NCI-H69 (cell line): Measurements from ENCODE around the gene CERS2.
A peak's percentile ranks its signal among the peaks of the same experiment; 100 is the strongest.

ENCODE experiments used
- DNase-seq: peaks from one replicate; lab custom pipeline; 2025; lab: John Stamatoyannopoulos, UW

The CERS2 gene

DNA sequence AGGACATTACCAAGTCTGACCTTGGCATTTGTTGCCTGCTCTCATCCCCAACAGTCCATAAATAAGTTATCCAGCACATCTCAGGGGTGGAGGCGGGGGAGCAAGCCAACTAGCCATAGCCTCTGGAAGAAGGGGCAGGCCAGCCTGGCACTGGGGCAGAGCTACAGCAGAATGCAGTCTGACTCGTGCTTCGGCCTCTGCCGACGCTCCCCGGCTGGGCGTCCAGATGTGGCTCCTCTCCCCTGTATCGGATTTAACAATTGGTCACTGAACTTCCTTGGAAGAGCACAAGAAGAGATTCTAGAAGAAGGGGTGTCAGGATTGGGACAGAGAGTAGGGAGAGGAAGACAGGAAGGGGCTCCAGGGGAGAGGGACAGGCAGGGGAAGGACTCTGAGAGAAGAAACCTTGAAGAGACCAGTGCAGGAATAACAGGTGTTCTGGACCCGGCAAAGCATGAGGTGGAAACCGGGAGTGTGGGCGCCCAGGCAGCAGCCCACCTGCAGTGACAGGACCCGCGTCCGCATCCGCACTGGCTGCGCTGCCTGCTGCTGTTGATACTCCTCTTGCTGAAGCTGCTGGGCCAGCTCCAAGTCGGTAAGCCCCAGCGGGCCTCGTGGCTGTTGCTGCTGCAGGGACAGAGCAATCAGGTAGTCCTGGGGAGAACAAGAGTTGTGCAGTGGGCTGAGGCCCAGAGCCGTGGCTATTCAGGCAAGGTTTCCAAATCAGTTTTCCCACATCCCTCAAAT, 22.7 kb upstream of the CERS2 start:
- DNase-seq = no peak

DNA sequence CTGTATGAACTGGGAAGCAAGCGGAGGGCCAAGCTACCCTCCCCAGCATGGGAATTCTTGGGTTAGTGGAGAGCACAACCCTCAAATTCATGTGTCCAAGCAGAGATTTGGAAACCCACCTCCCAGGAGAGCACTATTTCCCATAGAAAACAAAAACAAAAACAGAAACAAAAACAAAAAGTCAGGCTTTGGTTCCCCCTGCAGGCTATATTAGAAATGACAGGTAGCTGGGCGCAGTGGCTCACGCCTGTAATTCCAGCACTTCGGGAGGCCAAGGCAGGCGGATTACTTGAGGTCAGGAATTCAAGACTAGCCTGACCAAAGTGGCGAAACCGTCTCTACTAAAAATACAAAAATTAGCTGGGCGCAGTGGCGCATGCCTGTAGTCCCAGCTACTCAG, 21.3 kb upstream of the CERS2 start:
- peak; percentile 13 for DNase-seq

DNA sequence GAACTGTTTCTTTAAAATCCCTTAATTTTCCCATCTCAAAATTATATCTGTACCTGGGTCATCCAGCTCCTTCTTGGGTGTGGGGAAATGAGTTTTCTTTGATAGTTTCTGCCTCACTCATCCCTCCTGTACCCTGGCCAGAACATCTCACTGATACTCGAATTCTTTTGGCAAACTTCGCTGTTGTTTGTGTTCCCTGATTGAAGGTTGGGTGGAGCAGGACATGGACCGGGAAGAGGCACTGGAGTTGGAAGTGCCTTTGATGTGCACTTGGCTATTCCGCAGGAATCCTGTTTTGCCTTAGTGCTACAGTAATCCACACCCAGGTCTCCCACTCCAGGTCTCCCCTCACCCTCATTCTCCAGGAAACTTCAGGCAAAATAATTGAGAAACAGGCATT, 20.8 kb upstream of the CERS2 start:
- DNase-seq = no peak

DNA sequence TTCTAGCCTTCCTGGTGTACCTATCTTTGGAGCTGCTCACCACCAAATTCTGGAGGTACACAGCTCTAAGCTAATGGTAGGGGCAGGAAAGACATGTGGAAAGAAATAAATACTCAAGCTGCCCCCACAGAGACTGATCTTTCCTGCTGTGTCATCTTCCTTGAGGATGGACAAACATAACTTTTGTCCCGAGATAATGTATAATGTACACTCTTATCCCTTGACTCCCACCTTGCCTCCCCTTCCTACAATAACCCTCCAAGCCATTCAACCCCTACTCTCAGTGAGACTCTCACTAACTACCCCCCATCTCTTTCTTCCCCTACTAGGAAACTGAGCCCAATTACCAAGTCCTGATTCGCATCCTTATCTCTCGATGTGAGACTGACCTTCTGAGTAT, 19.6 kb upstream of the CERS2 start:
- DNase-seq = no peak

DNA sequence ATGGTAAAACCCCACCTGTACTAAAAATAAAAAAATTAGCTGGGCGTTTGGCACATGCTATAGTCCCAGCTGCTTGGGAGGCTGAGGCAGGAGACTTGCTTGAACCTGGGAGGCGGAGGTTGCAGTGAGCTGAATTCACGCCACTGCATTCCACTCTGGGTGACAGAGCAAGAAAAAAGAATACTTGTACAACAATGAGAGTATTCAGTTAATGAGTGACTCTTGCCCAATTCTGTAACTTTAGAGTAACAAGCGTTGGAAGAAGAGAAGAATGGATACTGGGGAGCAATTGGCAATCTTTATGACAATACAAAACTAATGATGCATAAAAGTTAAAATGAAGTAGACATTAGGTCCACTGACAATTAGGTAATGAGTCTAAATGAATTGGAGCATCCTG, 18.0 kb upstream of the CERS2 start:
- DNase-seq = no peak

DNA sequence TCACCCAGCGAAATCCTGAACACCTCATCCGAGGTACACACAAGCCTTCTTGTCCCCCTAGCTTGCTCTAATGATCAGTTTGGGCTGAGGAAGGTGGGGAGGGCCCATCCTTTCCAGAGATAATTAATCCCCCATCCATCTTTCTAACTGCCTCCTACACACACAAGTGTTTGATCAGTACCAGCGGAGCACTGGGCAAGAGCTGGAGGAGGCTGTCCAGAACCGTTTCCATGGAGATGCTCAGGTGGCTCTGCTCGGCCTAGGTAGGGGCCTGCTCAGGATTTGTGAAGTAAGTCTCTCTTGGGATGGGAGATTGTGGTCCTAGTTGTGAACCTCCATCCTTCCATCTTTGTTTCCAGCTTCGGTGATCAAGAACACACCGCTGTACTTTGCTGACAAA, 13.3 kb upstream of the CERS2 start:
- DNase-seq = no peak

DNA sequence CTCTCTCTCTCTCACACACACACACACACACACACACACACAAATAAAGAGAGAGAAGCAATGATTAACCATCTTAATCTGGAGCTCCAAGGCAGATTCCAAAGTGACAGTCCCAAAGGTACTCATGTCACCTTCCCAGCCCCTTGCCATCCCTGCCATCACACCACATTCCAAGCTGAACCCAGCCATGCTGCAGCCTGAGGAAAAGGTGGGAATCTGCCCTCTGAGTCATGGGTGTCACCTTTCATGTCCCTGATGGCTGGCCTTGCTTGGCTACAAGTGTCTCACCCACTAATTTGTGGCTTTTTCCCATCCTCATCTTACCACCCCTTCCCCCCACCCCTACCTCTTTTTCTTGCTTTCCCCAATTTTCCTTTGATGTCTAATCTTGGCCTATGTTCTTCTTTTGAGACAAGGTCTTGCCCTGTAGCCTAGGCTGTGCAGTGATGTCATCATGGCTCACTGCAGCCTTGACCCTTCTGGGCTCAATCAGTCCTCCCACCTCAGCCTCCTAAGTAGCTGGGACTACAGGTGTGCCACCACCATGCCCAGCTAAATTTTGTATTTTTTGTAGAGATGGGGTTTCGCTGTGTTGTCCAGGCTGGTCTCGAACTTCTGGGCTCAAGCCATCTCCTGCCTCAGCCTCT, 10.7 kb upstream of the CERS2 start:
- DNase-seq = no peak

DNA sequence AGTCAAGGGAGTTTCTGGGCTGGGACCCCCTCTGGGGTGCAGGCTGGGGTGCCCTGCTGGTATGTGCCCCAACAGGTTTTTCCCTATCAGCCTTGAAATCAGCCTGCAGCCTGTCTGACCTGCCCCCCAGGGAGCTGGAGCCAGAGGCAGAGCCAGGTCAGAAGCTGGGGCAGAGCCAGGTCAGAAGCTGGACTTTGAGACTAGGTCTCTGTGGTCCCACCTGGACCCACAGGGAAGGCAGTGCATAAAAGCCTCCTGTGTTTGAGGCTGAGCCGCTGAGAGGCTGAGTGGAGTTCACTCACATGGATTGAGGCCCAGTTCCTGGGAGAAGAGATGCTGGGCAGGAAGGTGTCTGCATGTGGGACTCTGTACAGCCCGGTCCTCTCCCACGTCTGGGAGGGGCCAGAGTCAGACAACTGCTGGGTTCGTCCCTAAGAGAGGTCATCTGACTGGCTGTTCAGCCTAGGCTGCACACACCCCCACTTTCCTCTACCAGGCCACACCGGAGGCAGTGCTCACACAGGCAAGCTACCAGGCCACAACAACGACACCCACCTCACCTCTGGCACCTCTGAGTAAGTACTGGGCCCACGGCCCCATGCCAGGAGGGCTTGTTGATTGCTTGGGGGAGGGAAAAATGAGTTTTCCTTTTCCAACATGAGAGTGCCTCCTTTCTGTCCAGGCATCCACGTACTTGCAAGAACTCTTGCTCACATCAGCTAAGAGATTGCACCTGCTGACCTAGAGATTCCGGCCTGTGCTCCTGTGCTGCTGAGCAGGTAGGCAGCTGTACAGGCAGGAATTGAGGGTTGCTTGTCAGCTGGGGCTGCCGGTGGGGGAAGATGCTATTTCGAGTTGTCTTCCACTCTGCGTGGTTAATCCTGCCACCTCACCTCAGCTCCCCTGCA, 7.4 kb upstream of the CERS2 start, which contains the start of gene ANXA9:
Gene ANXA9, plus strand, starts transcription at position 488 of the 908 bp plus-strand sequence. CDS start 814 bp downstream, outside the sequence.
- DNase-seq = peak; percentile 43

DNA sequence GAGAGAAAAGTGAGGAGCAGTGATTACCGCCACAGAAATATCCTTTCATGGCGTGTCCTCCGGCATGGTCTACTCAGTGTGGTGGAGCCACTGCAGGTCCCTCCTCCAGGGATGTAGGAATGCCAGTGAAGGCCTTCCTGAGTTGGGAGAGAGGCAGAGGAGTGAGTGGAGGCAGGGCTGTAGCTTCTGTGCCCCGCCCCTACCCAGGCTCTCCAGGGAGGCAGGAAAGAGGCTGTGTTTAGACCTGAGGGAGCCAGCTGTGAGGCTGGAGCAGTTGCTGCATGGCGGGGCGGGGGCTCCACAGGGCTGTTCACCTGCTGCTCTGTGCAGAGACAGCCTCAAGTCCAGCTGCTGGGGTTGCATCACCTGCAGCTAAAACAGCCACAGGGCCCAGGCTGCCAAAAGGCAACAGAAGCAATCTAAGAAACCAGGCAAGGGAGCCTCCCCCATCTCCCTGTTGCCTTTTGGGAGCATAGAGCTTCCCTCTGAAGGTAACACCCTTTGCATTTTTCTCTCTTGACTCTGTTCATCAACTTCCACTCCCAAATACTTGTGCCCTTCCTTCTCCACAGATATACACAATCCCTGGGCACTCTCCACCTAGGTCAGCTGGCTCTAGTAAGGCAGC, 6.7 kb upstream of the CERS2 start:
- DNase-seq = peak; percentile 98

DNA sequence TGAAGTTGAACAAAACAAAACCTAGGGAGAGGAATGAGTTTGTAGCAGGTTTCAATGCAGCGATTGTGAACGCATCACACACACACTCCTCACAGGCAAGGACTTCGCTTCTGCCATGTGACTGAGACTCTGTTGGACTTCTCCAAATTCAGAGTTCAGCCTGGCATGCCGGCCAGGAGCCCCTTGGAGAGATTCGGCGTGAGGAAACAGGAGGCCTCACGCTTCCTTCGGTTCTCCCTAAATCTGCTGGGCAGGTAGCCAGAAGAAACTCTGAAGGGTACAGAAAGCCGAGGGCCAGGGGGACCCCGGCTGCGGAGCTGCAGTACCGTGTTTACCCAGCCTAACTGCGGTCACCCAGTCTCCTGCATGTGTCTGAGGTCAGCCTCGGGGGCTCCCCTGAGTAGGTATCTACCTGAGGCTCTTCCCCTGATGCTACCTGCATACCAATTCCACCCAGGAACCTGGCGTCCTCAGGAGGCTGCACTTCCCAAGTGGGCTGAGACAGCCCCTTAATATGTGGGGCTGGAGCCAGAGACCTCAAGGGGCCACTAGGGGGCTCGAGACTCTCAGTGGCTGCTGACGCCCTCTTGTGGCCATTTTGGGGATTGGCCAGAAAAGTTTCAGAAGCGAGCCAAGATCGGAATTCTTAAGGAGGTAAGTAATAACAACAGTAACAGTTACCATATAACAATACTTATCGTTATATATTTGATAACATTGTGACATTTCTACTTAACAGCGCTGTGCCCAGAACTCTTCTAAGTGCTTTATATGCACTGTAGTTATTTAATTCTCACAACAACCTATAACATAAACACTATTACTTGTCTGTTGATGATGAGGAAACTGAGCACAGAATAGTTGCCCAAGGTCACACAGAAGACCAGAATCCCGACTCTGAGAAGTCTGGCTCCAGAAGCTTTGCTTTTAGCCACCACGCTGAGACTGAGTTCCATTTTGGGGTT, 4.7 kb upstream of the CERS2 start:
- DNase-seq = peak; percentile 90

DNA sequence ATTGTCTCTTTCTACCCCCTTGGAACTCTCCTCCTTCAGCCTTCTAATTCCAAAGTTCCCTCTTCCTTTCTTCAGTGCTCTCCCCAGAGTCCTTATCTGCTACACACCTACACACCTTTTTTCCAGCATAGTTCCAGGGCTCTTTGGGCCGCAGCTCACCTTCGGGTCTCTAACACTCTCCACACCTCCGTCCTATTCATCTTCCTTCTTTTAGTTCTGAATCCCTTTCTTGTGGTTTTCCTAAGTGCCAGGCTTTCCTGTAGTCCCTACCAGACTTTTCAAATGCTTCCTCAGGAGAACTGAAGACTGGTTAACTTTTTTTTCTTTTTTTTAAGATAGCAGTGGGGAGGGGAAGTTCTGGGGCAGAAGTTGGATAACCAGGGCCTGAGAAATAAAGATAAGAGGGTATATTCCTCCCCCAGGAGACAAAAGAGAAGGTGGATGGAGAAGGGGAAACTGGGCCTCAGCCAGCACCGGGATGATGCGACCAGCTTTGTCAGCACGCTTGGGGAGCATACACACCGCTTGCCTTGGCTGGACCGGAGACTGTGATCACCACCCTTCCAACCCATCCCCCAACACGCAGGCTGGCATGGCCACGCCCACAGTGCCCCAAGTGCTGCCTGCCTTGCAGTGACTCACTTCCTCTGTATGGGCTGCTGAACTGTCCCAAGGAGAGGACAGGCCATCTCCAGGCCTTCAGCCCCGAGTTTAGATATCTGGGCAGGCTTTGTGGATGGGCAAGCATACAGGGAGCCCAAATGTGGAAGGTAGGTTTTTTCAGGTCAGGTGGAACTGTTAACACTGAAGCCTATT, 2.5 kb upstream of the CERS2 start:
- DNase-seq = peak; percentile 34

DNA sequence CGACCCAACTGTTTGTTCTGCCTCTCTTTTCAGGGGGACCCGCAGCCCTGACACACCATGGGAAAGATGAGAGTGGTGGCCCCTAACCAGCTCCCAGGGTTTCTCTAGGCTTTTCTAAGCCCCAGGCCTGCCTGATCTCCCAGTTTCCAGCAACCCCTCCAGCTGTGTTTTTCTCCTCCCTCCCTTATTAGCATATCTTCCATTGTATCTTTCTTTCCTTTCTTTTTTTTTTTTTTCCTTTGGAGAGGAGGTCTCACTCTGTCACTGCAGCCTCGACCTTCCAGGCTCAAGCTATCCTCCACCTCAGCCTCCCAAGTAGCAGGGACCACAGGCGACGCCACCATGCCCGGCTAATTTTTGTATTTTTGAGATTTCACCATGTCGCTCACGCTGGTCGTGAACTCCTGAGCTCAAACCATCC, 1.8 kb upstream of the CERS2 start:
- DNase-seq = no peak

DNA sequence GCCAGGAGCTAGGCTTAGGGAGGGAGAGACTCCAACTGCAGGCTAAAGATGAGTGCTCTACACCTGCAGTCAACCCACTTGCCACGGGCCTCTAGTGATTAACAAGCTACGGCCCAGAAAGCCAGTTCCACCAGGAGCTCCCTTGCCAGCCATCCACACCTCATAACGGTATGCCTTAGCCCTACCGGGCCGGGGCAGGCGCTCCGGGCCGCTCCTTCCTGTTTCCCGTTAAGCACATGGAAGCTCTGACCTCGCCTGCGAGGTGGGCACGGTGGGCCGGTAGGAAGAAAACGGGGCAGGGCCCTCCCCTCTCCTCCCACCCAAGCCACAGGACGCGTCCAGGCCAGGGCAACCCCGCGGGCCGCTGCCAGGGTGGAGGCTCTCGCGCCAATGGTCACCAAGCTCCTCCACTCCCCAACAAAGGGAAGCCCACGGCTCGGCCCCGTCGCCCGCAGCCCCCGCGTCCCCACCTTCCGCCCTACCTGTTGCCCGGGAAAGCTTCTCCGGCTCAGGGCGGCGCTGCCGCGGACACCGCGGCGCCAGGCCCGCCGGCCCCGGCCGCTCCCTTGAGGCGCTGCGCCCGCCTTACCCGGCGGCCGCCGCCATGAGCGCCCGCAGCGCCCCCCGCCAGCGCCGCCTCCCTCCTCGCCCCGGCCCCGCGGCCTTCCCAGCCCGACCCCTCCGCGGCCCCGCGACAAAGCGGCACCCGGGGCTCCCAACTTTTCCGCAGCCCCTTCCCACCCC, 627 bp downstream of the CERS2 start:
- DNase-seq = peak; percentile 75

DNA sequence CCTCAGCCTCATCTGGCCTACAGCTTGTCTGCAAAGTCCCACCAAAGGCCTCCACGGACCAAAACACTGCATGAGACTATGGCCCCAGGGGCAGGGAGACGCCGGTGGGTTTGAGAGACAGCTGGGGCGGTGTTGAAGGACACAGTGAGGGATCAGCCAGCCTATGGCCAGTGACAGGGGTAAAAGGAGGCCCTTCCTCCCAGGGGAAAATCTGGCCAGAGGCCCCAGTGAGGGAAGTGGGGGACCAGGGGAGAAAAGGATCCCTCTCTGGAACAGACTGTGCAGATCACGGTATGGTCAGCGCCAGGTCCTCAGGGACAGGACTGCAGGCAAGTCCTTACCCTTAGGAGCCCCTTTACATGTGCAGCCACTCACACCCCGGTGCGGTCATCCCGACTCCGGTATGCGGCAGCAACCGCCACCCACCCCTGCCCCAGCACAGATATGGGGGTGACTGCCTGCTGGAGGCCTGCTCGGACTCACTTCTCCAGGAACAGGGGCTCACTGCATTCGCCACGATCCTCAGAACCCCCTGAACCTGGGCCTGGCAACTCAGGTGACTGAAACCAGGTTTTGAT, 1.3 kb downstream of the CERS2 start:
- DNase-seq = peak; percentile 47

DNA sequence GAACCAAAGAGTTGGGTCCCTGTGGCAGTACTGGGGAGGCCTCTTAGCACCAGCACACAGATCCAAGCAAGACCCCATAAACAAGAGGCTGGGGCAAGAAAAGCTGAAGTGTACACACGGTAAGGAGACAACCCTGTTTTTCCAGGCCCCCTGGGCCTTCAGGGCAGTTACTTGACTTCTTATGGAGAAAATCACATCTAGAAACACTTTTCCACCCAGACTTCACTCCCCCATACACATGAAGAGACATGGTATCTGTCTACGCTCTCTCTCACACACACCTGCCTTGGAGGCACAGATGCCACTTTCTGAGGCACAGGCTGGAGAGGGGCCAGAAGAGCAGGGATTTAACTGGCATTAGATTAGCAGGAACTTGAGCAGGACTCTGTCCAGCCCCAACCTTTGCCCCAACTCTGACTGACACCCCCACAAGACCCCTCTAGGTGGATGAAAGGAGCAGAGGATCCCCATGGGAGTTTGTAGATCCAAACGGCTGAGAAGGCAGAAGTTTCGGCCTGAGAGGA, 2.2 kb downstream of the CERS2 start:
- DNase-seq = peak; percentile 36

DNA sequence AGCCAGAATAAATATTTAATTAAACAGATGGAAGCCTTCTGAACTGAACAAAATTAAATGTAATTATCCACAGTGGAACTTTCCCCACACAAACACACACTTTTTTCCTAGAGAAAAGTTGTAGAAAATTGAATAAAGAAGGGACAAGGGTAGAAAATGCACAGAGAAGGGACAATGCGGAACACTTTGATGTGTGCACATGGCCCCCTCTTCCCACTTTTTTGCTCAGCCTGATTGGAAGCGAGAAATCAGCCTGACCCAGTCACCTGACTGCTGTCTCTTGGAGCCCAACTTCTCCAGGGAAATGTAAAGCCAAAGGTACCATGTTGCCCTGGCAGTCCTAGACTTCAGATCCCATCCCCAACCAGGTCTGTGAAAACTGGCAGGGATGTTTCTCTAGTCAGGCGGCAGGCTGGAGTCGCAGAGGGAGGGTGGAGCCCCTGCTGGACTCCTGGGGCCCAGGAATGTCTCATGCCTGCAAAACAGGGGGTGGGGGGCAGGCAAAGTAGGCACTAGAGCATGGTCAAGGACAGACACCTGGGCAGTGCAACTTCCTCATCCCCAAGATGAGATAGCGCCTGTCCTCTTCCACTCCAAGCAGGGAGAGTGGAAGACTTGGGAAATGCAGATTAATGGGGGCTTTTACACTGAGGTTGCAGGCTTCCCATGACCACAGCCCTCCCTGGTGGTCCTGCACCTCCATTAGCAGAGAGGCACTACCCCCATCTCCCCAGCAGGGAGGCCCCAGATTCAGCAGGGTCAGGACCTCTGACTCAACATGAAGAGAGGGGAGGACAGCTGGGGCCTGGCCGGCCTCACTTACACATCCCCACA, 2.8 kb downstream of the CERS2 start:
- peak; percentile 38 for DNase-seq

DNA sequence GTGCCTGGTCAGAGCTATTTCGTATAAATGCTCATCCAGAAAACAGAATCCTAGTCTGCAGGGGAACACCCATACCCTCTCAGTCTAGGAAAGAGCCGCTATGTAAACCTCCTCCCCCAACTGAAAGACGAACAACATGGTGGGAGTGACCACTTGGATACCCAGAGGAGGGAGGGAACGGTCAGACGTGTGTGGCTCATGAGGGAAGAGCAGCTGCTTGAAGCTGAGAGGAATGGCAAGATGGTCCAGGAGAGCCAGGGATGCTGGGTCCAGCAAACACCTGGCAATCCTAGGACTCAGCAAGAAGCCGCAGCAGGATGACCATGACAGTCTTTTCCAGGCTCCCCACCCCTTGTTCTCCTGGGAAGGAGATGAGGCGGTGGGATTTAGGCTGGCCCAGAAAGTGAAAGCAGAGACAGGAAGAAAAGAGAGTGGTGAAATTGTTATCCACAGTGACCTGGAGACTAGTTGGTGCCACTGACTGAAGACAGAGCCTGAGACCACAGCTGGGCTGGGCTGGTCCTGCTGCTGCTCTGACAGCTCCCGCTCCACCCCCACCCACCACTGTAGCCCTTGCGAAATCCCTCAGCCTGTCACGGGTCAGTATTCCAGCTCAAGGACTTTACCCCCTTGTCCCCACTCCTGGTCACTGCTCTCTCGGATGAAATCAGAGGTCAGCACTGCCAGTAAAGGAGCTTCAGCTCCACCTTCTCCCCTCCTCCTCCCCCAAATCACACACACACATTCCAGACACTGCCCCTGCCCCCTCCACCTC, 3.6 kb downstream of the CERS2 start:
- no peak for DNase-seq
